Vagina (tissue), 2 donors: Measurements from ENCODE around the gene INTS12.

Source experiments
- POLR2A ChIP-seq, 2 donors: fragments of 450-650 bp; IDR thresholded peaks; one replicate each; pipeline ENCODE4 v1.6.1; 2017; ENCODE audit warnings: antibody characterized with exemption in 2 of 2, mild to moderate bottlenecking in 2 of 2, moderate library complexity in 2 of 2
- TF ChIP-seq, protein P1 (sequence below), 3 experiments: fragments of 450-650 bp in 2 of 3; fragments of 200-600 bp in 1 of 3; sonication (generic) in 1 of 3; IDR thresholded peaks; one replicate each; pipeline ENCODE4 v1.5.1; 2017 to 2019; ENCODE audit warnings: antibody characterized with exemption in 3 of 3, mild to moderate bottlenecking in 2 of 3, moderate library complexity in 2 of 3

DNA sequence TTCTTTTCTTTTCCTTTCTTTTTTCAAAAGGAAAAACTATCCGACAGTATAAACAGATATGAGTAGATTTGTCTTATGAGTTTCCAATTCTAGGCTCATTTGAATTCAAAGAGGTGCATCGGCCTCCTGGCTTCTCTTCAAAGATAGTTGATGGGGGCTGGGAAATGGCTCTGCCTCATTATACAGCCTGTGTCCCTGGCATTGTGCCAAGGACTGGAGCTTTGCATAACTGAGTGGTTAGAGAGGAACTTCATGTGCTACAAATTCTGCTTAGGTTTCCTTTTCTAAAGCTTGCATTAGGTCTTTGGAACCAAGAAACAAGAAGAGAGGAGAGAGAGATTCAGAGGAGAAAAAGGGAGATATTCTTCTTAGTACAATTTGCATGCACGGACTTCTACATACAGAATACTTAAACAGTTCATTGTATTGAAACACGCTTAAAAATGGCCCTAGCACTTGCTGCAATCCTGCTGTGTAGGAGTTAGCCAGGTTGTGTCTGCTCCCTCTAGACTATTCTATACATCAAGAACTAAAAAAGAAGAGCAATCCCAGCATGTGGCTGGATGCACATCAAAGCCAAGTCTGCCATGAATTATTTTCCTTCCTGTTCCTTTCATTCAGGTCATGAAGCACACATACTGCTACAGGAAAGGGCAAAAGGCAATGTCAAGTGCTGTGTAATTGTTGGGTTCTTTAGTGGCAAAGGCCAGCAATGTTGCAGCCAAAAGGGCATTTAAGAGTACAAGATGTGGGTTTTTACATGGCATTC is 70.9 kb downstream of the INTS12 start:
- no peak for TF ChIP-seq POLR2A (IDR thresholded peaks at IDR 0.05)
- TF ChIP-seq, protein P1, sequence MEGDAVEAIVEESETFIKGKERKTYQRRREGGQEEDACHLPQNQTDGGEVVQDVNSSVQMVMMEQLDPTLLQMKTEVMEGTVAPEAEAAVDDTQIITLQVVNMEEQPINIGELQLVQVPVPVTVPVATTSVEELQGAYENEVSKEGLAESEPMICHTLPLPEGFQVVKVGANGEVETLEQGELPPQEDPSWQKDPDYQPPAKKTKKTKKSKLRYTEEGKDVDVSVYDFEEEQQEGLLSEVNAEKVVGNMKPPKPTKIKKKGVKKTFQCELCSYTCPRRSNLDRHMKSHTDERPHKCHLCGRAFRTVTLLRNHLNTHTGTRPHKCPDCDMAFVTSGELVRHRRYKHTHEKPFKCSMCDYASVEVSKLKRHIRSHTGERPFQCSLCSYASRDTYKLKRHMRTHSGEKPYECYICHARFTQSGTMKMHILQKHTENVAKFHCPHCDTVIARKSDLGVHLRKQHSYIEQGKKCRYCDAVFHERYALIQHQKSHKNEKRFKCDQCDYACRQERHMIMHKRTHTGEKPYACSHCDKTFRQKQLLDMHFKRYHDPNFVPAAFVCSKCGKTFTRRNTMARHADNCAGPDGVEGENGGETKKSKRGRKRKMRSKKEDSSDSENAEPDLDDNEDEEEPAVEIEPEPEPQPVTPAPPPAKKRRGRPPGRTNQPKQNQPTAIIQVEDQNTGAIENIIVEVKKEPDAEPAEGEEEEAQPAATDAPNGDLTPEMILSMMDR (IDR thresholded peaks at IDR 0.05): no peak
